Body of pancreas (tissue), 4 donors: ENCODE measurements around the gene UPP2.

ENCODE experiments used
- POLR2A ChIP-seq, 3 donors: fragments of 450-650 bp; IDR thresholded peaks; one replicate each; pipeline ENCODE4 v1.6.1; 2016; ENCODE audit warnings: antibody characterized with exemption in 3 of 3, mild to moderate bottlenecking in 2 of 3
- TF ChIP-seq, protein P1 (sequence below), 7 experiments: fragments of 450-650 bp in 4 of 7; fragments of 200-600 bp in 3 of 7; sonication (generic) in 3 of 7; IDR thresholded peaks; one replicate each; pipeline ENCODE4 v1.5.1; 2016 to 2019; ENCODE audit warnings: antibody characterized with exemption in 7 of 7

DNA sequence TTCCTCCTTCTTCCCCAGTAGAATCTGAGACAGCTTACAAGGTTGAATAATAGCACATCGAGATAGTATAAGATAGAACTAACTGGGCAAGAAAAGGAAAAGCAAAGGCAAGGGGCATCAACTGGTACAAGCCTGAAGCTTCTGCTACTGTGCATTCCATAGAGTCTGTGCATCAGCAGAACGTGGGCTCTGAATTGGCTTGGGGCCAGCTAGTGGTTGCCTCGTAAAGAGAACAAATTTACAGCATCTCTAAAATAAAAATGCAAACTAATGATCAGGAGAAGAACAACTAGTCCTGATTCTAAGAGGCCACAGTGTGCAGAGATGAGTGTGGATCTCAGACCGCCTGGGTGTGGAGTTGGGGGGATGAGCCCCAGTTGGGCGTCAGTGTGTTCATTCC, 36.6 kb downstream of the UPP2 start:
- TF ChIP-seq POLR2A (IDR thresholded peaks at IDR 0.05): no peak
- TF ChIP-seq, protein P1, sequence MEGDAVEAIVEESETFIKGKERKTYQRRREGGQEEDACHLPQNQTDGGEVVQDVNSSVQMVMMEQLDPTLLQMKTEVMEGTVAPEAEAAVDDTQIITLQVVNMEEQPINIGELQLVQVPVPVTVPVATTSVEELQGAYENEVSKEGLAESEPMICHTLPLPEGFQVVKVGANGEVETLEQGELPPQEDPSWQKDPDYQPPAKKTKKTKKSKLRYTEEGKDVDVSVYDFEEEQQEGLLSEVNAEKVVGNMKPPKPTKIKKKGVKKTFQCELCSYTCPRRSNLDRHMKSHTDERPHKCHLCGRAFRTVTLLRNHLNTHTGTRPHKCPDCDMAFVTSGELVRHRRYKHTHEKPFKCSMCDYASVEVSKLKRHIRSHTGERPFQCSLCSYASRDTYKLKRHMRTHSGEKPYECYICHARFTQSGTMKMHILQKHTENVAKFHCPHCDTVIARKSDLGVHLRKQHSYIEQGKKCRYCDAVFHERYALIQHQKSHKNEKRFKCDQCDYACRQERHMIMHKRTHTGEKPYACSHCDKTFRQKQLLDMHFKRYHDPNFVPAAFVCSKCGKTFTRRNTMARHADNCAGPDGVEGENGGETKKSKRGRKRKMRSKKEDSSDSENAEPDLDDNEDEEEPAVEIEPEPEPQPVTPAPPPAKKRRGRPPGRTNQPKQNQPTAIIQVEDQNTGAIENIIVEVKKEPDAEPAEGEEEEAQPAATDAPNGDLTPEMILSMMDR (IDR thresholded peaks at IDR 0.05): no peak
